Measurements from ENCODE around the gene ACSL1. TPM values are rescaled to one million over a fixed set of nuclear protein-coding genes. Genes with fewer than 3 reads are reported as not detected.

The ACSL1 gene
- total RNA-seq, 4 donors from 2014 or later = 48.5 to 98.8 (median 55.3) TPM

- Histone ChIP-seq H3K36me3 (no peaks in the 10 kb centered on the region), H3K4me1 (no peaks in the 10 kb centered on the region), H3K4me3 (no peak overlapping the region), H3K9me3 (no peaks in the 10 kb centered on the region), H3K27me3 (no peaks in the 10 kb centered on the region), H3K27ac (no peak overlapping the region)
- no peak for ATAC-seq
- 95 to 96% methylated on average over 4 of the region's 4 CpGs for WGBS, 2 donors (ENCODE audit: low coverage in 1 of 2)
- TF ChIP-seq POLR2AphosphoS5 (IDR thresholded peaks at IDR 0.05) (no peak), POLR2A (IDR thresholded peaks at IDR 0.05) (no peak), EP300 (IDR thresholded peaks at IDR 0.05) (no peak)
Observed at GRCh38 chr4:184715526-184715925, 110.2 kb downstream of the ACSL1 start.

GRCh38 chr4:184713887-184714286, 111.9 kb downstream of the ACSL1 start:
- H3K4me3 ChIP-seq = no peak overlapping the region
- ATAC-seq = no peak
- no peaks in the 10 kb centered on the region for H3K4me1 ChIP-seq
- no peak overlapping the region for H3K27ac ChIP-seq
- TF ChIP-seq POLR2A (IDR thresholded peaks at IDR 0.05) (no peak), POLR2AphosphoS5 (IDR thresholded peaks at IDR 0.05) (no peak), EP300 (IDR thresholded peaks at IDR 0.05) (no peak)
- TF ChIP-seq, protein P1, sequence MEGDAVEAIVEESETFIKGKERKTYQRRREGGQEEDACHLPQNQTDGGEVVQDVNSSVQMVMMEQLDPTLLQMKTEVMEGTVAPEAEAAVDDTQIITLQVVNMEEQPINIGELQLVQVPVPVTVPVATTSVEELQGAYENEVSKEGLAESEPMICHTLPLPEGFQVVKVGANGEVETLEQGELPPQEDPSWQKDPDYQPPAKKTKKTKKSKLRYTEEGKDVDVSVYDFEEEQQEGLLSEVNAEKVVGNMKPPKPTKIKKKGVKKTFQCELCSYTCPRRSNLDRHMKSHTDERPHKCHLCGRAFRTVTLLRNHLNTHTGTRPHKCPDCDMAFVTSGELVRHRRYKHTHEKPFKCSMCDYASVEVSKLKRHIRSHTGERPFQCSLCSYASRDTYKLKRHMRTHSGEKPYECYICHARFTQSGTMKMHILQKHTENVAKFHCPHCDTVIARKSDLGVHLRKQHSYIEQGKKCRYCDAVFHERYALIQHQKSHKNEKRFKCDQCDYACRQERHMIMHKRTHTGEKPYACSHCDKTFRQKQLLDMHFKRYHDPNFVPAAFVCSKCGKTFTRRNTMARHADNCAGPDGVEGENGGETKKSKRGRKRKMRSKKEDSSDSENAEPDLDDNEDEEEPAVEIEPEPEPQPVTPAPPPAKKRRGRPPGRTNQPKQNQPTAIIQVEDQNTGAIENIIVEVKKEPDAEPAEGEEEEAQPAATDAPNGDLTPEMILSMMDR (IDR thresholded peaks at IDR 0.05) = no peak
- no peaks in the 10 kb centered on the region for H3K9me3 ChIP-seq
- H3K27me3 ChIP-seq = no peaks in the 10 kb centered on the region
- H3K36me3 ChIP-seq = no peaks in the 10 kb centered on the region
- WGBS, 2 donors (ENCODE audit: low coverage in 1 of 2) = 0 to 69% methylated on average over 1 to 2 of the region's 2 CpGs

- no peaks in the 10 kb centered on the region for H3K4me1 ChIP-seq
- no peaks in the 10 kb centered on the region for H3K36me3 ChIP-seq
- no peak overlapping the region for H3K27ac ChIP-seq
- no peaks in the 10 kb centered on the region for H3K9me3 ChIP-seq
- ATAC-seq = no peak
- H3K27me3 ChIP-seq = no peaks in the 10 kb centered on the region
- TF ChIP-seq, protein P1 (IDR thresholded peaks at IDR 0.05) = no peak
- no peak for TF ChIP-seq POLR2AphosphoS5 (IDR thresholded peaks at IDR 0.05)
- no peak for TF ChIP-seq POLR2A (IDR thresholded peaks at IDR 0.05)
- TF ChIP-seq EP300 (IDR thresholded peaks at IDR 0.05) = no peak
- no peak overlapping the region for H3K4me3 ChIP-seq
Observed at GRCh38 chr4:184712322-184712721, 113.4 kb downstream of the ACSL1 start.

DNA sequence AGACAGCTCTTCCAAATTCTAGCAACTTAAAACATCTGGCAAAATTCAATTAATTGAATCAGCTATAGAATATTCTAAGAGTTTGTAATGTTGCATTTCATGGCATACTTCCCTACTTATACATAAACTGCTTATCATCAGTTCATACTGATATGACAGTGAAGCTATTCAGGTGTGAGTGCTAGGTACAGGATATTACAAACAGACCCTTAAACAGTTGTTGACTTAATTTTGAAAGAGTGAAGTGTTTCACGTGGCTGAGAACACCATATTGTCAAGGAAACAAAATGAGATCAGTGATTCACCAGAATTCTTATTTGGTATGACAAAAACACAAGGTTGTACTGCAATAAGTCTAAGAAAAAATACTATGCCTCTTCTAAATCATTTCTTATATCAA, 119.3 kb downstream of the ACSL1 start:
- 40 to 80% methylated on average over 1 of the region's 1 CpG for WGBS, 2 donors (ENCODE audit: low coverage in 1 of 2)
- Histone ChIP-seq H3K4me3 (no peak overlapping the region), H3K27ac (no peak overlapping the region), H3K9me3 (no peaks in the 10 kb centered on the region), H3K4me1 (no peaks in the 10 kb centered on the region), H3K36me3 (no peaks in the 10 kb centered on the region), H3K27me3 (no peaks in the 10 kb centered on the region)
- ATAC-seq = no peak
- TF ChIP-seq POLR2AphosphoS5 (IDR thresholded peaks at IDR 0.05) (no peak), EP300 (IDR thresholded peaks at IDR 0.05) (no peak), POLR2A (IDR thresholded peaks at IDR 0.05) (no peak)
- TF ChIP-seq, protein P1 (IDR thresholded peaks at IDR 0.05) = no peak

- WGBS, 2 donors (ENCODE audit: low coverage in 1 of 2) = 59 to 75% methylated on average over 5 of the region's 5 CpGs
- Histone ChIP-seq H3K9me3 (no peaks in the 10 kb centered on the region), H3K4me3 (no peak overlapping the region), H3K4me1 (no peaks in the 10 kb centered on the region), H3K27ac (no peak overlapping the region), H3K36me3 (no peaks in the 10 kb centered on the region), H3K27me3 (no peaks in the 10 kb centered on the region)
- ATAC-seq = no peak
- no peak for TF ChIP-seq EP300 (IDR thresholded peaks at IDR 0.05)
- no peak for TF ChIP-seq POLR2A (IDR thresholded peaks at IDR 0.05)
- TF ChIP-seq, protein P1 (IDR thresholded peaks at IDR 0.05) = no peak
Observed at GRCh38 chr4:184705692-184706091, 120.1 kb downstream of the ACSL1 start.

Small RNA genes within 50 kb of the gene (small RNA-seq; reads per million reads assigned to genes)
- 0 reads per million in 4 donors for gene MIR3945

Other genes starting within 250 kb of the ACSL1 start
- 10 to 100 TPM; 12.1 to 28.5 (median 14.7) TPM for gene CASP3, start 176.5 kb downstream of the ACSL1 start, total RNA-seq
- 10 to 100 TPM; 14.2 to 21.6 (median 16.9) TPM for gene PRIMPOL, start 176.2 kb downstream of the ACSL1 start, total RNA-seq
- gene CENPU, start 91.9 kb downstream of the ACSL1 start, total RNA-seq = 1 to 10 TPM in 2 of 4 donors, under 1 TPM in 1, not detected in 1; 0.54 to 8.0 (median 1.1) TPM
- not detected for gene HELT, start 192.5 kb upstream of the ACSL1 start, total RNA-seq